Choroid plexus epithelial cell (primary cell): ENCODE results near the gene HS6ST2.

ENCODE experiments used
- DNase-seq: peaks from one replicate; pipeline ENCODE4 v3.0.0-alpha.2; 2010; ENCODE audit warnings: low read depth
- H3K4me3 ChIP-seq: 2 replicates; pipeline ENCODE4 v1.5.1; 2011; ENCODE audit warnings: low read depth, mild to moderate bottlenecking, control low read depth, low read length, moderate library complexity
- TF ChIP-seq, protein P1 (sequence below): conservative IDR thresholded peaks from 2 replicates; pipeline ENCODE4 v1.5.1; 2011; ENCODE audit warnings: low read depth, mild to moderate bottlenecking, control low read depth, inconsistent platforms, low read length, moderate library complexity

Gene HS6ST2

DNA sequence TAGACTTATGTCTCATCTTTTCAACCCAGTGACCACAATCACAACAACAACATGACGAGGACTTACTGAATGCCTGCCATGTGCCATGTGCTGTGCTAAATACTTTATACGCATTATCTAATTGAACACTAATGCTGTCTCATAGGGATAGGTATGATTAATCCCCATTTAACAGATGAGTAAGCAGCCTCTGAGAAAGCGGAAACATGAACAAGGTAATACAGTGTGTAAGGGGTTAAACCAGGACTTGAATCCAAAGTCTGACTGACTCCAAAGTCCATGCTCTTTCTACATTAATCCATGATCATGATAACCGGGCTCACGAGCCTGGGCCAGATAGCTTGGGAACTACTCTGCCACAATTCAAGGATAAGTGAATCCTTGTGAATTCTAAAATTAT lies 364.3 kb downstream of the HS6ST2 start:
- H3K4me3 ChIP-seq = no peak overlapping the region
- TF ChIP-seq, protein P1, sequence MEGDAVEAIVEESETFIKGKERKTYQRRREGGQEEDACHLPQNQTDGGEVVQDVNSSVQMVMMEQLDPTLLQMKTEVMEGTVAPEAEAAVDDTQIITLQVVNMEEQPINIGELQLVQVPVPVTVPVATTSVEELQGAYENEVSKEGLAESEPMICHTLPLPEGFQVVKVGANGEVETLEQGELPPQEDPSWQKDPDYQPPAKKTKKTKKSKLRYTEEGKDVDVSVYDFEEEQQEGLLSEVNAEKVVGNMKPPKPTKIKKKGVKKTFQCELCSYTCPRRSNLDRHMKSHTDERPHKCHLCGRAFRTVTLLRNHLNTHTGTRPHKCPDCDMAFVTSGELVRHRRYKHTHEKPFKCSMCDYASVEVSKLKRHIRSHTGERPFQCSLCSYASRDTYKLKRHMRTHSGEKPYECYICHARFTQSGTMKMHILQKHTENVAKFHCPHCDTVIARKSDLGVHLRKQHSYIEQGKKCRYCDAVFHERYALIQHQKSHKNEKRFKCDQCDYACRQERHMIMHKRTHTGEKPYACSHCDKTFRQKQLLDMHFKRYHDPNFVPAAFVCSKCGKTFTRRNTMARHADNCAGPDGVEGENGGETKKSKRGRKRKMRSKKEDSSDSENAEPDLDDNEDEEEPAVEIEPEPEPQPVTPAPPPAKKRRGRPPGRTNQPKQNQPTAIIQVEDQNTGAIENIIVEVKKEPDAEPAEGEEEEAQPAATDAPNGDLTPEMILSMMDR = no peak
- no peak for DNase-seq

DNA sequence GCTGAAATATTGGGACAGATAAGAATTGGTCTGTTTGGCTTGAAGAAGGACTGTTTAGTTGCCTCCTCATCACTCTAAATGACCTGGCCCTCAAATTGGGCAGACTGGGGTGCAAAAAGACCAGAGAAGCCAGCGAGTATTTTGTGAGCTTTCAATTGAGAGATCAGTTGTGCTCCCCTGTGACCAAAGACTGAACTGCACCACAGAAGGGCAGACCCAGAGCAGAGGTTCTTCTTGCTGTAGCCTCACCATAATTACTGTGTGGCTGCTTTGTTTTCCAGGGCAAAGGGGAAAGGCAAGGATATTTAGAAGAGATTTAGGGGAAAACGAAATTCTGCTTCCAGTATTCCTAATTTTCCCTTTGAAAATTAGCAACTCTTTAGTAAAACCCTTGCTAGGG lies 365.5 kb downstream of the HS6ST2 start:
- DNase-seq = peak; percentile 26
- TF ChIP-seq, protein P1 = peak; percentile 55
- no peak overlapping the region for H3K4me3 ChIP-seq

DNA sequence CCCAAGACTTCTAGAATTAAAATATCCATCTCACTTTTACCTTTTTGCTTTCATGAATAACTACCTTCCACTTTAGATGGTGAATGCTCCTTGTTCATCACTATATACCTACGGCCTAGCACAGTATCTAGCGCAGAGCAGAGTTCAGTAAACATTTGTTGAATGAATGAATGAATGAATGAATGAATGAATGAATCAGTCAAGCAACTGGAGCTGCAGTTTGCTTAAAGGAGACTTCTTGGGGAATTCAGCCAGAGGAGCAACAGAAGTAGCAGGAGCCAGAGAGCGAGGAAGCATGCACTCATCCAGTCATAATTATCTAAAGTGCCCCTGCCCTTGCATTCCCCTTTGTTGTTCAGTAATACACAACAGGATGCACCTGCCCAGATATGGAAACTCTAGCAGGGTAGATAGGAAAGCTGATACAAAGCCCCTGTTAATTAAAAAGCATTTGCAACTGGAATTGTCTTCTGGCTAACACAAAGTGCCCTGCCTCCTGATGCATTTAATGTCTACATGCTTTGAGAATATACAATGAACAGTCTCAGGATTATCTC lies 366.6 kb downstream of the HS6ST2 start:
- no peak for DNase-seq
- TF ChIP-seq, protein P1 = no peak
- H3K4me3 ChIP-seq = no peak overlapping the region

DNA sequence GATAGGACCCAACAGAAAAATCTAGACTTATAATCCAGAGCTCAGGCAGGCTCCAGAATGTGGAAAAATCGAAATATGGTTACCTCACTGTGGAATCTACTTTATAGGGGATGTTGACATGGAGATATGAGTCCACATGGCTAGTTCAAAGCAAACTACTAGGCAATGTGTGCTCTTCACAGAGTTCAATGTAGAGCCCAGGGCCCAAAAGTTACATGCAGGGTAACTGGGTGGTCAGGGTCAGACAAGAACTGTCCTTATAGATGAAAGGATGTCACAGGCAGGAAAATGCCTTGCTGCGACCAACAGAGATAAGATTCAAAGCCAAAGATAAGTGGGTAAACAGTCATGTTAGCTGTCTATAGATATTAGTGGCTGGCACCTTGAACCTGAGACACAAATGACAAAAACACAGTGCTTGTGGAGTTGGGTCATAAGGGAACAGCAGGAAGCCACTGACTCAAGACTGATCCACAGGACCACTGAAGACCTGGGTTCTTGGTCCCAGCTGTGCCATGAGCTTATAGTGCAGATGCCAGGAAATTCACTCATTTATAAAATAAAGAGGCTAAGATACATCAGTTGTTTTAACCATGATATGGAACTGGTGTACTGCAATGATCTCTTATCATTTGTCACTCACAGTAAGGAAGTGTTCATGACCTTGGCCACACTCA lies 367.9 kb downstream of the HS6ST2 start:
- TF ChIP-seq, protein P1 = no peak
- DNase-seq = no peak
- no peak overlapping the region for H3K4me3 ChIP-seq

DNA sequence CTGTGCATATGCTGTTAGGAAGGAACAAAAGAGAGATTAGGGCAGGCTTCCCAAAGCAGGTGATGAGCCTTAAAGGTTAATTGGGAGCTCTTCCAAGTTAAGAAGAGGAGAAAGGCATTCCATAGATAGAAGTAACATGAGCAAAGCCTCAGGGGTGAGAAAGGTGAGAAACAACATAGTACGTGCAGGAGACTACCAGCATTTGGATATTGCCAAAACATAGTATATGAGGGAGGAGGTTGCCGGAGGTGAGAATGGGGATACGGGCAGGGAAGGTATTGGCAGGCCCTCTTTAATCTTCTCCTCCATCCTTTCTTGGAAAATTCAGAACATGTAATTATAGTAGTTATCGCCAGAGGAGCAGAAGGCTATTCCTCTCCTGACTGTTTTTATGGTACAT lies 373.5 kb downstream of the HS6ST2 start:
- no peak for DNase-seq
- TF ChIP-seq, protein P1 = no peak
- no peak overlapping the region for H3K4me3 ChIP-seq

DNA sequence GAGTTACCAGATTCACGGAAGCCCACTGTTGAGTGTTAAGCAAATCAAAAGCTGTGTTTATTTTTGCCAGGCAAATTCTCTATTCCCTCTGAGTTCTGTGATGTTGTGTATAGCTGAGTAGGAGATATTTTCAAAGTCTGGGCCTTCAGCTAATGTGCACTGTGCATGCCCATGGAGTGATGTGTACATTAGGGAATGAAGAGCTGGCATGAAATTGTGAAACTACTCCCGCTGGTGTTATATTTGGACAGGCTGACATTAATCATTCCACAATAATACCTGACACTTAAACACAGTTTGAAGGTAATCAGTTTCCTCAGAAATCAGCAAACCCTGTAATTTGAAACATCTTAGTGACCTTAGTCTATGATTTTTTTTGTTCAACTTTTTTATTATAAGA lies 381.5 kb downstream of the HS6ST2 start:
- no peak overlapping the region for H3K4me3 ChIP-seq
- DNase-seq = no peak
- TF ChIP-seq, protein P1 = no peak
